HG02798 (cell line): ENCODE results near the gene GGTLC2.
"Not testable (repeated sequence)": the region's sequence is repeated elsewhere in the genome, so short reads cannot be mapped to it uniquely, and the experiment has no call there.

ENCODE experiments used
- ATAC-seq: cut with Tn5 transposase; IDR thresholded peaks from one replicate; pipeline ENCODE4 v1.9.1; 2021; ENCODE audit warnings: mild to moderate bottlenecking; ENCODE audit not compliant: unreplicated experiment, poor library complexity

GGTLC2 gene

GRCh38 chr22:22666307-22667091 lies 22.1 kb downstream of the GGTLC2 start:
- ATAC-seq = no peak

- no peak for ATAC-seq
These were observed 23.8 kb downstream of the GGTLC2 start for GRCh38 chr22:22667966-22668880.

GRCh38 chr22:22669093-22669492 lies 24.7 kb downstream of the GGTLC2 start:
- no peak for ATAC-seq

- ATAC-seq = no peak
These were observed 25.8 kb downstream of the GGTLC2 start for GRCh38 chr22:22670076-22670795.

GRCh38 chr22:22671506-22671905 lies 27.1 kb downstream of the GGTLC2 start:
- ATAC-seq = no peak

- ATAC-seq = no peak
These were observed 28.7 kb downstream of the GGTLC2 start for GRCh38 chr22:22673099-22673498.

- ATAC-seq = no peak
These were observed 29.2 kb downstream of the GGTLC2 start for GRCh38 chr22:22673628-22674027.

GRCh38 chr22:22674467-22674866 lies 30.1 kb downstream of the GGTLC2 start:
- ATAC-seq = no peak

GRCh38 chr22:22678970-22679369 lies 34.6 kb downstream of the GGTLC2 start:
- no peak for ATAC-seq

- no peak for ATAC-seq
These were observed 36.0 kb downstream of the GGTLC2 start for GRCh38 chr22:22680396-22680795.

GRCh38 chr22:22681221-22681739 lies 36.9 kb downstream of the GGTLC2 start:
- ATAC-seq = no peak

GRCh38 chr22:22682196-22682595 lies 37.8 kb downstream of the GGTLC2 start:
- no peak for ATAC-seq

GRCh38 chr22:22682807-22683667 lies 38.6 kb downstream of the GGTLC2 start:
- ATAC-seq = no peak

- no peak for ATAC-seq
These were observed 39.4 kb downstream of the GGTLC2 start for GRCh38 chr22:22683668-22684361.

GRCh38 chr22:22684580-22685561 lies 40.5 kb downstream of the GGTLC2 start:
- ATAC-seq = no peak

- no peak for ATAC-seq
These were observed 41.2 kb downstream of the GGTLC2 start for GRCh38 chr22:22685586-22685985.

- ATAC-seq = not testable (repeated sequence)
These were observed 42.0 kb downstream of the GGTLC2 start for GRCh38 chr22:22686202-22687115.
